ENCODE results near the gene NMT2.

Gene NMT2

DNA sequence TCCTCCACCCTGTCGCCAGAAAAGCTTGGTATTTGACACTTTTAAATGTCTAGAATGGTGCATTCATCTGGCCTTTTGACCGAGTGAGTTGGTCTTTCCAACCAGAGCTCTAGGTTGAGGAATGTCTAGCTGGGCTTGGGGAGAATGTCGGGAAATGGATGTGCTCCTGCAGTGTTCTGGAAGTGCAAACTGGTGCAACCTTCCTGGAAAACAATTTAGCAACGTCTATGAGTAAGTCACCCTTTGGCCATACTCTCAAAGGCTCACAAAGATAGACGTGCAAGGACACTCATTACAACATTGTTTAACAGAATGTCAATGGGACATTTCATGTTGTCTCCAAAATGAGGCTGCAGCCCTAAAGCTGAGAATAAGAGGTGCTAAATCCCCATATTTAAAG is 12.2 kb upstream of the NMT2 start:
- no peak for DNase-seq

DNA sequence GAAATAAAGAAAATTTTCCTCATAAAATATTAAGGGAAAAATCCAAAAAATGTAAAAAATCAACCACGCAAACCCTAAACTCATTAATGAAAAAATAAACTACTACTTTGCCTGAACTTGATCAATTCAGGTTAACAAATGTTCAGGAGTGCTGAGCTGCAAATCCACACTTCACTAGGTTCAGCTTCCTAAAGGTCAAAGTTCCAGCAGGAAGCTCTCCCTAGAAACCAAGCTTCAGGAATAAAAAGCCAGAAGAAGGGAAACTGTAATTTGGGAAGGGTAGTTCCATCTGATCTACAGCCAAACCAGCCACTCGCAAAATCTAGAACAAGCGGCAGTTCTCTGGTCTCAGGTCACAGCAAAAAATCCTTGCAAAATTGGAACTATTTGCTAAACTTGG is 7.8 kb upstream of the NMT2 start:
- no peak for DNase-seq

DNA sequence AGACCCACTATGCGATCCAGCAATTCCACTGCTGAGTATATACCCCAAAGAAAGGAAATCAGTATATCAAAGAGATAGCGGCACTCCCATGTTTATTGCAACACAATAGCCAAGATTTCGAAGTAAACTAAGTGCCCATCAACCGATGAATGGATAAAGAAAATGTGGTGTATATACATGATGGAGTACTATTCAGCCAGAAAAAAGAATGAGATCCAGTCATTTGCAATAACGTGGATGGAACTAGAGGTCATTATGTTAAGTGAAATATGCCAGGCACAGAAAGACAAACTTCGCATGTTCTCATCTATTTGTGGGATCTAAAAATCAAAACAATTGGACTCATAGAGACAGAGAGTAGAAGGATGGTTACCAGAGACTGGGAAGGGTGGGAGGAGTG is 7.1 kb upstream of the NMT2 start:
- DNase-seq = no peak

DNA sequence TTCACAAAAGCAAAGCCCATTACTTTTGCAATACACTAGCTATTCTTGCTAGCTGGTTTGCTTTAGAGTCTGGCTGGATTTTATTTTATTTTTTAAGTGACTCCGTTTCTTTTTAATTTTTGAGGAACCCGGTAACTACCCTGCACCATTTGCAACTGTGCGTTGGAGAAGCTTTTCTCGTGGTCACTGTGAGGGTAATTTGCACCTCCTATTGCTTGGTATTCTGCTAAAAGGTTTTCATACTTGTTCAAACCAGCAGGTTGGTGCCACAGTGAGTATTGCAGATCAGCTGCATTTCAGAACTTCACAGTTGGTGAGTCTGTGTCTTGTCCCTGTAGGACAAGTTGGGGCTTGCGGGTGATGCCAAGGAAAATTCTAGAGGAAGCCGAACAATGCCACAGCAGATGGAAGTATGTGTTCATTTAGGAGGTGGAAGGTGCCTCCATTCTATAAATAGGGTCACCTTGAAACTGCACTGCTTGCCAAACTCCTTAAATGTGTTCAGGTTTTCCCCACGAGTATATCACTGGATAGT is 3.9 kb upstream of the NMT2 start:
- DNase-seq = no peak

DNA sequence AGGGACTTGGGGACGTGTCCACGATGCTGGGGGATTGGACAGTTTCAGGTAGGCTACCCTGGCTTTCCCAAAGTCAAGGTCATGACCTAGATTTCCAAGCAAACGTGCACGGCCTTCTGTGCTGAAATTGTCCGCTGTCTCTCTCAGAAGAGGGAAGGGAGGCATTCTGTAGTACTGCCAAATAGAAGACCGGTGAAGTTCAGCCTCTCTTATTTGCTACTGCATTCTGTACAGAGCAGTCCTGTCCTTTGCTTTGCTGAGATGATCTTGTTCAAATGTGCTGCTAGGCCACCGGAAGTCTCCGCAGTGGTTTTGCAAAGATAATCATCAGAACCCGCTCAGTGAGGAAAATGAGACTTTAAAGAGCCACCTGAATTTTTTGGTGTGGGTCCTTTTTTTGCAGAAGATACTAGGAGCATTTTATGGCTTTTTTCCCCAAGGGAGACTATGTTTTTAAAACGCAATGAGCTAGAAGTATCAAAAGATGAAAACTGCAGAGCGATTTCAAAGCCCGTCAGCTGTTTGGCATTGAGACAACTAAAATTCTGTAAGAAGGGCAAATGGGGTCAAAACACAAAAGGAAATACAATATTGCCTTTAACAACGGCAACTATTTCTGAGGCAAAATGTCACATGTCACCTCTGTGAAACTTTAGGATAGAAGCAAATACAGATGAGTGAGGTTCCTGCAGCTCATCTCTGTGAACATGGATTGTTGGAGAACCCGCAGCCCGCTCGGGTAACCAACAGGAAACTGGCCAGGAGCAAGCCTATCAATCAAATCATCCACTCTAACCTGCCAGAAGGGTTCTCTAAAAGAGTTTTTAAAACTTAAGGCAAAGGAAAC is 1.3 kb upstream of the NMT2 start:
- DNase-seq = no peak

DNA sequence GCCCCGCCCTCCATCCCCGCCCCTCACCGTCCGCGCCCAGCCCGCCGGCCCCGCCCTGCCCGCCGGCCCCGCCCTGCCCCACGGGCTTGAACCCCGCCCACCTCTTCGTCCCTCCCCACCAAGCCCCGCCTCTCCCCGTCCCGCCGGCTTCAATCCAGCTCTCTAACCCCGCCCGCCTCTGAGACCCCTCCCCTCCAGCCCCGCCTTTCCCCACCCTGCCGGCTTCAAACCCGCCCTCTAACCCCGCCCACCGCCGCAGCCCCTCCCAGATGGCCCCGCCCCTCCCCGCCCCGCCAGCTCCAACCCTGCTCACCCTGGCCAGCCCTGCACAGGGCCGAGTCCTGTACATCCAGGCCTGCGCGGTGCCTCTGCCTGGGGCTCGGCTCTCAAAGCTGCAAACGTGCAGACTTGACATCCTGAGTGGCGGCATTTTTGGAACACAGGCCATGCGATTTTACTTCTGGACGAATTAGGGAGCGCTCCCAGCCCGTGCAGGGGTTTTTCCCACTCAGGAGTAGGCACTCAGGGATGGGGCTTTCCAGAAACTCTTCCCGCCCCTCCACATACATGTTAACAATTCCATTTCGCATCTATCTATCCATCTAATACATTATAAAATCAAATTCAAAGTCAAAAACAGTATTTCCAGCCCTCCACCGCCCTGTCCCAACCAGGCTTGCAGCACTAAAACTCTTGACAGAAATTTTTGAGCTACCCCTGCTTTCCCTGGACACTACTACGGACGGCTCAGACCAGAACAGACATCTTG is 477 bp upstream of the NMT2 start:
- DNase-seq = peak; percentile 97

DNA sequence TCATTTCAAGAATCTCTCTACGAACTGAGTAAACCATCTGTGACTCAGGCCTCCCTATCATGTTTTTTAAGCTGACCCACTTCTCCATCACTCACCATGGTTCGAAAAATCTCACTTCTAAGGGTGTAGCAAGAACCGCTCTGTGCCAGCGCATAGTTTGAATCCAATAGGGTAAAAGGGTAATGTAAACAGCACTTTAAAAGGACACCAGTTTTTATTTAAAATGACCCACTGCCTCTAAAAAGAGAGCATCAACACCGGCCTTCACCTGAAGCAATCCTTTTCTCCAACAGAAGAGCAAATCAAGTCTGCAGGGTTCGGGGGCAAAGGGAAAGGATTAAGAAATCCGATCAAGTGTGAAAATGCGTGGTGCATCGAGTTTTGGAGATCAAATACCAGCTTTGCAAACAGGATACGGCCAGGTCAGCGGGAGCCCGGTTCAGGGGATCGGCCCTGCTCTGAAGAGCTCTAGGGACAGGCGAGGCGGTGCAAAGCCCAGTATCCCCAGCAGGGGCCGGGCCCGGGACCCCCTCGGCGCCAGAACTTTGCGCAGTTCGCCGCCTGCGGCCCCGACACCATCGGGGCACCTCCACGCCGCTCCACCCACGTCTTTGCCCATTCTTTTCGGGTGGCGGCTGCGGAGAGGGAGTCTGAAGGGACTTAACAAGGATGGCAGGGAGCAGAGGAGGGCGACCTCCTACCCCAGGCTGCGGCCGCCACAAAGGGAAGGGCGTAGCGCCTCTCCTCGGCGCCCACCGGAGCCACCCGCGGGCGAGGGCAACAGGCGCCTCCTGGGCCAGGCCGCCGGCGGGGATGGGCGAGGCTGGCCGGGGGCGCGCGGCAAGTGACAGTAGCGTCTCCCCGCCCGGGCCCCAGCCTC is 842 bp downstream of the NMT2 start:
- DNase-seq = peak; percentile 71

DNA sequence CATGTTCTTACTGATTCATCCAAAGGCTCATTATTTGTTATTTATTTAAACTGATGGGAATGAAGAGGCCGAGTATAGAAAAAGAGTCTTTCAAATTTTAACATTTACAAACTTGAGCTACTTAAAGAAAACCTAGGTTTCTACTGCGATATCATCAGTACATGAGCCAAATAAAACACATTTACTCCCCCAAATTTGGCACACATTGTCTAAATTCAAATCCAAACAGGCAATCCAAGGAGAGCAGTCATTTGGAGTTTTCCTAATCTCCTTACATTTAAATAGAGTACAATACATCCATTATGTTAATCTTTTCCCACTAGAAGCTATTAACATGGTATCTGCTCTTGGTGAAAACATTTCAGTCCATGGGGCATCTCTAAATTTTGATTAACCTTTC is 2.2 kb downstream of the NMT2 start:
- no peak for DNase-seq

DNA sequence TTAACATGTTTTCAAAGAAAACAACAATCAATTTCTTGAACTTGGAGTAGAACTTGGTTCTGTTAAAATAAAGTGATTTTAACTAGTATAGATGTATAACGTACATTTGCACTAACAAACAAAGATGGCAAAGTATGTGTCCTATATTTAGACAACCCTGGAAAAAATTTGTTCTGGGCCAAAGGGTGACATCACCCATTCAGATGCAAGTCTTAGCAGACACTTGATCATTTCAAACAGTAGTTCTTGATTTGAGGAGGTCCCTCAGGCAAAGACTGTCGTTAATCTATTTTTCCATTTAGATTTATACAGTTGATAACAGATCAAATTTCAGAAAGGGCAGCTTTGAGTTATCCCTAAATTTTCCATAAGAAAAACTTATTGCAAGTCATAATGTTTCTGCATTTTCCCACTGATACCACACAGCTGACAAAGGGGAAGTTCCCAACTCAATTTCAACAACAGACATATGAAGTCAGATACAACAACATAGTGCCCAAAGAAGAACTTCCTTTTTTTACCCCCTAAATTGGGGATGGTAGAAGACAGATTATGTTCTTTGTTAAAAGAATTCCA is 5.2 kb downstream of the NMT2 start:
- DNase-seq = no peak

DNA sequence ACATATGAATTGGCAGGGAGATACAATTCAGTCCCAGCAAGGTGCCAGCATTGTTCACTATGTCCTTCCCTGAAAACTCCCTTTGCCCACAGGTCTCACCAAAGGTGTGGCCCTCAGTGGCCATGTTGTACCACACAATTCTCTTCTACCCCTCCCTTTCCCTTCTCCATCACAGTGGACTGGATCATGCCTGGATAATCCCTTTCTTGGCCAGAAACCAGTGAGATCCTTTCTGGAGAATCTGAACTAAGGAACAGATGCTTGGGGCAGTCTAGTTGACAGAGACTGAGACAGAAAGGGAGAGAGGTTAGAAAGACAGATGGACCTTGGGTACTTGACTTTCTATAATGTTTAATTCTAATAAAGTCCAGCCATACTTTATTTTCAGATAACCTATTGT is 9.5 kb downstream of the NMT2 start:
- no peak for DNase-seq

DNA sequence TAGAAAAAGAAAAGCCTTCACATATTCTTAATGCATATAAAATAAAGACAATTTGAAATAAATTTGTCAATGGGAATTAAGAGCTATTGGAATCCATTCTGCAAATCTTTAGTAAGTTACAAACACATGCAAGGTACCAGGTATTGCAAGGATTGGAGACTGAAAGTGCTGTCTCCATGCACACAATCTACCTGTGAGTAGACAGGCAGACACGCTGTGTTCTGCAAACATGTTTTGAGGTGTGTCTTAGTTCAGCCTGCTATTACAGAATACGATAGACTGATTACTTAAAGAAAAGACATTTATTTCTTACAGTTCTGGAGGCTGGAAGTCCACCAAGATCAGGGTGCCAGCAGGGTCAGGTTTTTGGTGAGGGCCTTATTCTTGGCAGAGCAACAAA is 10.0 kb downstream of the NMT2 start:
- no peak for DNase-seq

DNA sequence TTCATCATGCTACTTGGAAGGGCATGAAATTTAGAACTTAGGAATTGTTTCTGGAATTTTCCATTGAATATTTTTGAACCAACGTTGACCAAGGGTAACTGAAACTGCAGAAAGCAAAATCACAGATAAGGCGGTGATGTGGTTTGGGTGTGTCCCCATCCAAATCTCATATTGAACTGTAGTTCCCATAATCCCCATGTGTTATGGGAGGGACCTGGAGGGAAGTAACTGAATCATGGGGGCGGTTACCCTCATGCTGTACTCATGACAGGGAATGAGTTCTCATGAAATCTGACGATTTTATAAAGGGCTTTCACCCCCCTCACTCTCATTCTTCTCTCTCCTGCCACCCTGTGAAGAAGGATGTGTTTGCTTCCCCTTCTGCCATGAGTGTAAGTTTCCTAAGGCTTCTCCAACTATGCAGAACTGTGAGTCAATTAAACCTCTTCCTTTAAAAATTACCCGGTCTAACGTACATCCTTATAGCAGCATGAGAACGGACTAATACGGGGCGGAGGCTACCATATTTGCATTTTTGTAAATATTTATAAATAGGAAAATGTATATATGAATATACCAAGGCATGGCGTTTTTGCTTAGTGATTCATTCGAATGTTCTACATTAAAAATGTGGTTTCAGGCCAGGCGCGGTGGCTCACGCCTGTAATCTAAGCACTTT is 12.4 kb downstream of the NMT2 start:
- DNase-seq = no peak

DNA sequence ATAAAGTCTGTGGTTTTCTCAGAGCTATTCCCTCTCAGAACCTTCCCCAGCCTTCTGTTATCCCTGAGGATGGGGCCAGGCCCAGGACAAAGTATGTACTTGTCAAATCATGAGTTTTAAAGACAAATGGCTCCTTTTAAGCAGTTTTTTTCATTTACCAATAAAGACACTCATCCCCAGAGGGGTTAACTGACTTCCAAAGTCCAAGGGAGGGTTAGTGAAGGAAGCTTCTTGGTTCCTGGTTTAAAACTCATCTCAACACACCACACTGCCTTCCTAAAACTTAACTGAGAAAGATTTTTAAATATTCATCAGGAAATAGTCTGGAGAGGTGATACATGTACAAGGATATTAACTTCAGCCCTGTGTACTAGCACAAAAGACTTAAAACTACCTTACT is 15.9 kb downstream of the NMT2 start:
- no peak for DNase-seq

DNA sequence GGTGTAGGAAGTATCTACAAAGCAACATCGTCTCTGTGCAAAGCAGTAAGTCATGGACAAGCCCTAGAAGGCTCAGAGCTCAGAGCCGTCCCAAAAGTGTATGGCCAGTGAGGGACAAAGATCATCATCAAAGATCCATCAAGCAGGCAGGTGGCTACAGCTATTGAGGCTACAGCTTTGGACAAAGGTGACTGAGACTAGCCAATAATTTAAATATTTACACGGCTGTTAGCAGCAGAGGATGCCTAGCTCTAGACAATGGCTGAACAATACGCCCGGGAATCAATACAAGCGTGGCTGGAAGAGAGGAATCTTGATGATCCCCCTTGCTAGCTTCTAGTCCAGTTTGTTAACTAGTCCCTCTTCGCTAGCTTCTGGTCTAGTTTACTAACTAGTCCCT is 17.9 kb downstream of the NMT2 start:
- peak; percentile 21 for DNase-seq

DNA sequence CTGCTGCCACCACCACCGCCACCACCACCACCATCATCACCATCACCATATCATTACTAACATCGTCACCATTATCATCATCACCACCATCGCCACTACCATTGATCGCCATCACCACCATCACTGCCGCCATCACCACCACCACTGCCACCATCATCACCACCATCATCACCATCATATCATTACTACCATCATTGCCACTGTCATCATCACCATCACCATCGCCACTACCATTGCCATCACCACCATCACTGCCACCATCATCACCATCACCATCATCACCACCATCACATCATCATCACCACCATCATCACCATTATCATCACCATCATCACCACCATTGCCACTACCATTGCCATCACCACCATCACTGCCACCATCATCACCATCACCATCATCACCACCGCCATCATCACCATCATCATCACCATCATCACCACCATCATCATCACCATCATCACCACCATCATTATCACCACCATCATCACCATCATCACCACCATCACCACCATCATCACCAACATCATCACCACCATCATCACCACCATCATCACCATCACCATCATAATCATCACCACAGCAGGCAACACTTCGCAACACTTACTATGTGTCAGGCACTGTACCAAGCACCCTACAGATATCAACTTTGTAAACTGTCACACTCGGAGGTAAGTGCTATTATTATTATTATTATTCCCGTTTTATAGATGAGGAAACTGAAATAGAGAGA is 19.3 kb downstream of the NMT2 start:
- DNase-seq = no peak

DNA sequence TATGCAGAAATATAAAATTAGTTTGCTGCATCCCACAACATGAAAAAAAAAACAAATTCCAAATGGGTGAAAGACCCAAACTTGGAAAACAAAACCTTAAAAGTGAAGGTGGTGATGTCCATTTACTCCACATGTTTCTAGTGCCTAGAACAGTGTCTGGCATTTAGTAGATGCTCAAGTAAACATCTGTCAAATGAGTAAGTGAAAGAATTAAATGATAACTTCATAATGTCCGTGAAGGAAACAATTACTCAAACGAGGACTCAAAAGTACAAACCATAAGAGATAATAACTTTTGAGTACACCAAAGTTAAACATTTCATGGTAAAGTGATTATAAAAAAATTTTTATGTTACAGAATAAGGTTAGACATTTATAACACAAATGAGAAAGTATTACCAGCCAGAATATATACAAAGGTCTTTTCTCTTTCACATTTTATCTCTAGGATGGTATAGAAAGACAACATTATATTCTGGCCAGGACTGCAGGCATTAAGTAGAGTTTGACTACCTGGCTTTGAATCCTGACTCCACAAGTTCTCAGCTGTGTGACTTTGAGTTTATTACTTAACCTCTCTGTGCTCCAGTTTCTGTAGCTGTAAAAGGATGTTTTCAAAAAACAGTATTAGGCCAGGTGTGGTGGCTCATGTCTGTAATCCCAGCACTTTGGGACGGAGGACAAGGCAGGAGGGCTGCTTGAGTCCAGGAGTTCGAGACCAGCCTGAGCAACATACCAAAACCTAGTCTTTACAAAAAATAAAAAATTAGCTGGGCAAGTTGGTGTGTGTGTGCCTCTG is 20.7 kb downstream of the NMT2 start:
- DNase-seq = no peak

DNA sequence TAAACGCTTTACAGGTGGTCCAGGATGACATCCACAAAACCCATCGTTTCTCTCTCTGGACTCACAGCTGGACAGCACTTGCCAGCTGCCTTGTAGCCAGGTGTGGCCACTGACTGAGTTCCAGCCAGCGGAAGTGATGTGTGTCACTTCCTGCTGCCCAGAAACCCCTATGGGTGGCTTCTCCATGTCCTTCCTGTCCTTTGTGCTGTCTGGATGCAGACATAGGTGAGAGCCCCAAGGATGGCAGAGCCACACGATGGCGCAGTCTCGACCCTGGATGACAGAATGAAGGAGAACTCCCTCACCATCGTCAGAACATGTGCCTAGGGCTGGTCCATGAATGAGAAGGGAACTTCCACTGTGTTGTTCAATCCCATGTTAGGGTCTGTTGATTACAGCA is 22.1 kb downstream of the NMT2 start:
- DNase-seq = peak; percentile 51

DNA sequence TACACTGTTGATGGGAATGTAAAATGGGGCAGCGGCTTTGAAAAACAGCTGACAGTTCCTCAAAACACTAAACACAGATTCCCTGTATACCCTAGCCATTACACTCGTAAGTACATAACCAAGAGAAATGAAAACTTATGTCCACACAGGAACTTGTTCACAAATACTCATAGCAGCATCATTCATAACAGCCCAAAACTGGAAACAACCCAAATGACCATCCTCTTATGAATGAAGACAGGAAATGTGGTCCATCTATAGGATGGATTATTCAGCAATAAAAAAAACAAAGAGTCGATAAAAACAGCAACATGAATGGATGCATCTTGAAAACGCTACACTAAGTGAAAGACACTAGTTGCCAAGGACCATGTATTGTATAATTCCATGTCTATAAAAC is 23.7 kb downstream of the NMT2 start:
- DNase-seq = no peak

DNA sequence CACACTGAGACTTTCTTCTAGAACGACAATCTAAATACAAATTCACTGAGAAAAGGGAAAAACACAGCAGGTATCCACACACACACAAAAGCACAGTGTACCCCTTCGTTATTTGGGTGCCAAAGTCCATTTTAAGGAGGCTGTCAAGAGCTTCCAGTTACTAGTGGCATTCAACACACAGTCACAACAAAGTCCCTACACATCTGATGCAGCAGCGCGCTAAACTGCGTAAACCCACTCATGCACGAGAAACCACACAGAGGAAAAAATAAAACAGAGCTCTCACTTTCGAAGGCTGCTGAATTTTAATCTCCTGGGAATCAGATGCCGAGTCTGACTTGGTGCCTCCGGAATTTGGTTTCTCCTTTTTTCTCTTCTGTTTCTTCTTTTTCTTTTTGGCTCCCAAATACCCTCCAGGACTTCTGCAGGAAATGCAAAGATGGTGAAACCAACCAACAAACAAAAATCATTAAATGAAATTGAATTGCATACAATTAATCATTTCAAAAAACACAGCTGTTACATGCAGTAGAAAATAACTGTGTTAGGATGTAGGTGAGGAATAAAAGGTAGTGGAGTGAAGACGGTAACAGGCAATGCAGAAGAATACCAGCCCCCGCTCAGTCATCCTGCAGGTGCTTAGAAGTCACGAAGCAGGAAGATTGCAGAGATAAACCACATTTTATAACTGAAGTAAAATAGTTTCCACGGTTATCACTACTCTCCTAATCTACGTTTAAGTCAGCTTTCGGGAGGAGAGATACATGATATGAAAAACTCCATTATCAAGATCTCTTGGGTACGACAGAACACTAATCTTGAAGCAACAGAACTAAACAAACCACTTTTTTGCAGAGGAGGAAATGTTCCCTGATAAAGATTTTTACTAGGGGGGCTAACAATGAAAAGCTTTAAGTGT is 27.1 kb downstream of the NMT2 start:
- no peak for DNase-seq

DNA sequence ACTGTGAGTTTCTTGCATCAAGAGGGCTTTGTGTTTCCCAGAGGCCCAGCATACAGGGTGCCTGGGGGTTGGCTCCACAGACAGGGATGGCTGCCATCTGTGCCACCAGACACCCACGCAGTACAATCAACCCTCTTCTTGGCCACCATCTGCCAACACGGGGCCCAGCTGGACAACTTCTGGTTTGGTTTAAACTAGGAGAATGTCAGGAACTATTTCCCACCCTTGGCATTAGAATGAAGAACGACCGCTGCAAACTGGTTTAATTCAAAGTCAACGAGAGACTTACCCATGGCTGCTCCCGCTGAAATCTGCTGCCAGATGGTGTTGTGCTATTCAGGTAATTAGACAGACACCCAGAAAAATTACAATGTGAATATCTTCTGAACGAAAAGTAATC is 27.8 kb downstream of the NMT2 start:
- DNase-seq = no peak

All from DMS53 (cell line).